Measurements from ENCODE around the gene CNTNAP3. TPM values are rescaled to one million over a fixed set of nuclear protein-coding genes. Genes with fewer than 3 reads are reported as not detected.
"Not testable (repeated sequence)": the region's sequence is repeated elsewhere in the genome, so short reads cannot be mapped to it uniquely, and the experiment has no call there.

Gene CNTNAP3
- total and polyA plus RNA-seq, 8 donors = 0.28 to 0.98 (median 0.80) TPM

GRCh38 chr9:39132826-39133552, 155.0 kb downstream of the CNTNAP3 start:
- DNase-seq = peak in 1 of 6 donors; percentile 51
- 13 to 51% methylated on average over 37 to 48 of the region's 51 CpGs for WGBS, 2 donors
- H3K4me3 ChIP-seq; ATAC-seq; H3K27ac ChIP-seq; H3K4me1 ChIP-seq; H3K27me3 ChIP-seq; FAIRE-seq; H3K9me3 ChIP-seq; intact Hi-C loops (cut with DNase I); H3K36me3 ChIP-seq: not testable (repeated sequence)

GRCh38 chr9:39121401-39121800, 166.6 kb downstream of the CNTNAP3 start:
- H3K4me1 ChIP-seq; H3K36me3 ChIP-seq; H3K27ac ChIP-seq; H3K4me3 ChIP-seq; FAIRE-seq; ATAC-seq; DNase-seq; H3K9me3 ChIP-seq; intact Hi-C loops (cut with DNase I); H3K27me3 ChIP-seq: not testable (repeated sequence)
- 67% methylated on average over 1 of the region's 2 CpGs; no CpG with 5 or more reads in 1 of the 2 donors for WGBS, 2 donors

DNA sequence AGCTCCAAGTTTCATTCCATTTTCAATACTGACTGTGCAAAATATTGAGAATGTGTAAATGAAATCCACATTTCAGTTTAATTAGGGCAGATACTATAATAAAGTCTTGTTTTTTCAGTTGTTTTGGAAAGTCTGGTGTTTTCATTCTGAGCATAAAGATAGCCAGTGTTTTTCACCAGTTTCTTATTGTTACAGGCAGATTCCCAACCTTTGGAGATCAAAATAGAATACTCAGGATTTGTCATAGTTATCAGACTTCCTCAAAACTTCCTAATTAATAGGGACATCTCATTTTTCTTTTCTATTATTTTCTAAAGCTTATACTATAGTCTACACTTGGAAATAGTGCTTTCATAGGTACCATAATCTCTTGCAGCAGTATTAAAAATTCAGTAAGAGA, 176.2 kb downstream of the CNTNAP3 start:
- H3K27me3 ChIP-seq; FAIRE-seq; H3K36me3 ChIP-seq; ATAC-seq; DNase-seq; H3K27ac ChIP-seq; intact Hi-C loops (cut with DNase I); H3K4me1 ChIP-seq; H3K9me3 ChIP-seq; H3K4me3 ChIP-seq: not testable (repeated sequence)

- no peak for DNase-seq
- 76 to 82% methylated on average over 9 of the region's 9 CpGs for WGBS, 2 donors
- no peaks in the 10 kb centered on the region for H3K4me1 ChIP-seq
- H3K4me3 ChIP-seq = no peak overlapping the region
- no peak overlapping the region for H3K27ac ChIP-seq
- no peak for ATAC-seq
- no peaks in the 10 kb centered on the region for H3K9me3 ChIP-seq
- no peaks in the 10 kb centered on the region for H3K27me3 ChIP-seq
- no peak for FAIRE-seq
- no peak for TF ChIP-seq CTCF (IDR thresholded peaks at IDR 0.05)
- no peaks in the 10 kb centered on the region for H3K36me3 ChIP-seq
- intact Hi-C loops (cut with DNase I) = no loop called here
Measured at GRCh38 chr9:39108145-39108544, 179.8 kb downstream of the CNTNAP3 start.

- FAIRE-seq; H3K27me3 ChIP-seq; H3K4me3 ChIP-seq; intact Hi-C loops (cut with DNase I); H3K36me3 ChIP-seq; H3K9me3 ChIP-seq; ATAC-seq; H3K4me1 ChIP-seq; H3K27ac ChIP-seq; DNase-seq: not testable (repeated sequence)
- WGBS, 2 donors = 73 to 86% methylated on average over 1 of the region's 1 CpG
Measured at GRCh38 chr9:39097208-39097607, 190.8 kb downstream of the CNTNAP3 start.

- H3K4me1 ChIP-seq; H3K27me3 ChIP-seq; H3K27ac ChIP-seq; H3K4me3 ChIP-seq; FAIRE-seq; H3K9me3 ChIP-seq; H3K36me3 ChIP-seq; DNase-seq; intact Hi-C loops (cut with DNase I); ATAC-seq: not testable (repeated sequence)
- 50 to 55% methylated on average over 5 of the region's 5 CpGs for WGBS, 2 donors
Measured at GRCh38 chr9:39085311-39085710, 202.7 kb downstream of the CNTNAP3 start.

DNA sequence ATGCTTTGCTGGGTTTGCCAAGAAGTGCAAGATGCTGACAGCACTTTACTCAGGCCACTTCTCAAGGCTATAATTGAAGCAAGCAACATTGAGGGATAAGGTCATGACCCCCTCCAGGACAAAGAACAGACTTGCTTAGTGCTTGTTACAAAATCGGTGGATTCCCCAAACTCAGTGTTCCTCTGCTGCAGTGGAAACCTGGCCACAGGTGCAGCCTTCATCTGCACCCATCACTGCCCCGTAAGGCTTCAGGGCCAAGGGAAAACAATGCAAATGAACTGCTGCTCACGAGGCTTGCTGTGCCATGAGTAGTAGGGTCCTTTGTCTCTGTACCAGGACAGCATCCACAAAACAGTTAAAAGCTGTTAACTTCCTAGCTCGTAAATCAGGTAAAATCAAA, 205.4 kb downstream of the CNTNAP3 start:
- H3K9me3 ChIP-seq; ATAC-seq; H3K4me1 ChIP-seq; FAIRE-seq; H3K27ac ChIP-seq; DNase-seq; H3K27me3 ChIP-seq; intact Hi-C loops (cut with DNase I); H3K36me3 ChIP-seq; H3K4me3 ChIP-seq: not testable (repeated sequence)
- 45 to 56% methylated on average over 4 of the region's 4 CpGs for WGBS, 2 donors

- H3K9me3 ChIP-seq; FAIRE-seq; H3K4me1 ChIP-seq; H3K27me3 ChIP-seq; H3K36me3 ChIP-seq; H3K27ac ChIP-seq; intact Hi-C loops (cut with DNase I); H3K4me3 ChIP-seq; ATAC-seq; DNase-seq: not testable (repeated sequence)
- 34 to 46% methylated on average over 3 of the region's 3 CpGs for WGBS, 2 donors
Measured at GRCh38 chr9:39080081-39080480, 207.9 kb downstream of the CNTNAP3 start.

All from pancreas (tissue), 10 donors.